ENCODE results near the gene TMEM240. TPM values are rescaled to one million over a fixed set of nuclear protein-coding genes. Genes with fewer than 3 reads are reported as not detected.

TMEM240 gene
- total and polyA plus RNA-seq, 9 of the 15 experiments (the other 6 are each of a cell fraction or from before 2014, with no cell fraction given): 0.24 to 2.0 (median 0.69) TPM; not detected in 5

DNA sequence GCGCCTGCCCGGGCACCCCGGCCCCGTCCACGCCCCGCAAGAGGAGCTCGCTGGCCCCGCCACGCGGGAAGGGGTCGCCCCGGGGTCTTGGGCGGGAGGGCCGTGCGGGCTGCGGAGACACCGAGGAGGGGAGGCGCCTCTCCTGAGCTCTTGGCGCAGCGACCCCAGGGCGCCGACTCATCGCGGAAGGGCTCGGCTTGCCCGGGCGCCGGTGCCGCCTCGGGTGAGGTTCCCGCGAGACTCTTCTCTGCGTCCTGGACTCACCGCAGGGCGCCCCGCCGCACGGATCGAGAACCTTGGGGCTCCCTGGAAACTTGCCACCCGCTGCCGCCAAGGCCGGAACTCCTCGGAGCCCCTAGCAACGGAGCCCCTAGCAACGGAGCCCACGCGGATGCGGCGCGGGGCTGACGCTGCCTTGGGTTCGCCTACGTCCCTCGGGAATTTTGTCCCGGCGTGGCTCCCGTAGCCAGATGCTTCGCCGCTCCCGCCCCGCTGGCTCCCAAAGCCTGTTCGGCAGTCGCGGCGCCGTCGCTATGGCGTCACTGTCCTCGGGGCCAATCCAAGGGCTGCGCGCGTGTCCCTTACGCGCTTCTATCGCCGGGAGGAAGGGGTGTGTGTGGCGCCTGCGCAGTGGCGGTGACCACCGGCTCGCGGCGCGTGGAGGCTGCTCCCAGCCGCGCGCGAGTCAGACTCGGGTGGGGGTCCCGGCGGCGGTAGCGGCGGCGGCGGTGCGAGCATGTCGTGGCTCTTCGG is 28.7 kb downstream of the TMEM240 start, which contains the start of gene ATAD3A (continued):
- TF ChIP-seq HNRNPL (IDR thresholded peaks at IDR 0.05; ENCODE audit: low read depth, low read length) (peak; percentile 85), SMARCB1 (IDR thresholded peaks at IDR 0.05; ENCODE audit: insufficient read length, low read depth) (no peak), ZNF224 (CRISPR knock-in tag; IDR thresholded peaks at IDR 0.05) (no peak), FOXJ2 (tag; IDR thresholded peaks at IDR 0.05) (no peak; the same call in 1 of the 2 replicates), GTF2A2 (tag; IDR thresholded peaks at IDR 0.05) (no peak), ZNF785 (CRISPR knock-in tag; IDR thresholded peaks at IDR 0.05) (no peak), XRCC3 (IDR thresholded peaks at IDR 0.05) (no peak), TEAD4 (IDR thresholded peaks at IDR 0.05; ENCODE audit: low read length) (no peak), TEAD4 (CRISPR knock-in tag; IDR thresholded peaks at IDR 0.05; ENCODE audit: borderline replicate concordance) (no peak)
- TF ChIP-seq, protein P1, sequence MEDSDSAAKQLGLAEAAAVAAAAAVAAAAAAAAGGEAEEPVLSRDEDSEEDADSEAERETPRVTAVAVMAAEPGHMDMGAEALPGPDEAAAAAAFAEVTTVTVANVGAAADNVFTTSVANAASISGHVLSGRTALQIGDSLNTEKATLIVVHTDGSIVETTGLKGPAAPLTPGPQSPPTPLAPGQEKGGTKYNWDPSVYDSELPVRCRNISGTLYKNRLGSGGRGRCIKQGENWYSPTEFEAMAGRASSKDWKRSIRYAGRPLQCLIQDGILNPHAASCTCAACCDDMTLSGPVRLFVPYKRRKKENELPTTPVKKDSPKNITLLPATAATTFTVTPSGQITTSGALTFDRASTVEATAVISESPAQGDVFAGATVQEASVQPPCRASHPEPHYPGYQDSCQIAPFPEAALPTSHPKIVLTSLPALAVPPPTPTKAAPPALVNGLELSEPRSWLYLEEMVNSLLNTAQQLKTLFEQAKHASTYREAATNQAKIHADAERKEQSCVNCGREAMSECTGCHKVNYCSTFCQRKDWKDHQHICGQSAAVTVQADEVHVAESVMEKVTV (CRISPR knock-in tag; IDR thresholded peaks at IDR 0.05): no peak
- TF ChIP-seq, protein P2, sequence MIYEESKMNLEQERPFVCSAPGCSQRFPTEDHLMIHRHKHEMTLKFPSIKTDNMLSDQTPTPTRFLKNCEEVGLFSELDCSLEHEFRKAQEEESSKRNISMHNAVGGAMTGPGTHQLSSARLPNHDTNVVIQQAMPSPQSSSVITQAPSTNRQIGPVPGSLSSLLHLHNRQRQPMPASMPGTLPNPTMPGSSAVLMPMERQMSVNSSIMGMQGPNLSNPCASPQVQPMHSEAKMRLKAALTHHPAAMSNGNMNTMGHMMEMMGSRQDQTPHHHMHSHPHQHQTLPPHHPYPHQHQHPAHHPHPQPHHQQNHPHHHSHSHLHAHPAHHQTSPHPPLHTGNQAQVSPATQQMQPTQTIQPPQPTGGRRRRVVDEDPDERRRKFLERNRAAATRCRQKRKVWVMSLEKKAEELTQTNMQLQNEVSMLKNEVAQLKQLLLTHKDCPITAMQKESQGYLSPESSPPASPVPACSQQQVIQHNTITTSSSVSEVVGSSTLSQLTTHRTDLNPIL (CRISPR knock-in tag; IDR thresholded peaks at IDR 0.05): no peak
- TF ChIP-seq, protein P3, sequence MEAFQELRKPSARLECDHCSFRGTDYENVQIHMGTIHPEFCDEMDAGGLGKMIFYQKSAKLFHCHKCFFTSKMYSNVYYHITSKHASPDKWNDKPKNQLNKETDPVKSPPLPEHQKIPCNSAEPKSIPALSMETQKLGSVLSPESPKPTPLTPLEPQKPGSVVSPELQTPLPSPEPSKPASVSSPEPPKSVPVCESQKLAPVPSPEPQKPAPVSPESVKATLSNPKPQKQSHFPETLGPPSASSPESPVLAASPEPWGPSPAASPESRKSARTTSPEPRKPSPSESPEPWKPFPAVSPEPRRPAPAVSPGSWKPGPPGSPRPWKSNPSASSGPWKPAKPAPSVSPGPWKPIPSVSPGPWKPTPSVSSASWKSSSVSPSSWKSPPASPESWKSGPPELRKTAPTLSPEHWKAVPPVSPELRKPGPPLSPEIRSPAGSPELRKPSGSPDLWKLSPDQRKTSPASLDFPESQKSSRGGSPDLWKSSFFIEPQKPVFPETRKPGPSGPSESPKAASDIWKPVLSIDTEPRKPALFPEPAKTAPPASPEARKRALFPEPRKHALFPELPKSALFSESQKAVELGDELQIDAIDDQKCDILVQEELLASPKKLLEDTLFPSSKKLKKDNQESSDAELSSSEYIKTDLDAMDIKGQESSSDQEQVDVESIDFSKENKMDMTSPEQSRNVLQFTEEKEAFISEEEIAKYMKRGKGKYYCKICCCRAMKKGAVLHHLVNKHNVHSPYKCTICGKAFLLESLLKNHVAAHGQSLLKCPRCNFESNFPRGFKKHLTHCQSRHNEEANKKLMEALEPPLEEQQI (IDR thresholded peaks at IDR 0.05): no peak
- TF ChIP-seq, protein P4, sequence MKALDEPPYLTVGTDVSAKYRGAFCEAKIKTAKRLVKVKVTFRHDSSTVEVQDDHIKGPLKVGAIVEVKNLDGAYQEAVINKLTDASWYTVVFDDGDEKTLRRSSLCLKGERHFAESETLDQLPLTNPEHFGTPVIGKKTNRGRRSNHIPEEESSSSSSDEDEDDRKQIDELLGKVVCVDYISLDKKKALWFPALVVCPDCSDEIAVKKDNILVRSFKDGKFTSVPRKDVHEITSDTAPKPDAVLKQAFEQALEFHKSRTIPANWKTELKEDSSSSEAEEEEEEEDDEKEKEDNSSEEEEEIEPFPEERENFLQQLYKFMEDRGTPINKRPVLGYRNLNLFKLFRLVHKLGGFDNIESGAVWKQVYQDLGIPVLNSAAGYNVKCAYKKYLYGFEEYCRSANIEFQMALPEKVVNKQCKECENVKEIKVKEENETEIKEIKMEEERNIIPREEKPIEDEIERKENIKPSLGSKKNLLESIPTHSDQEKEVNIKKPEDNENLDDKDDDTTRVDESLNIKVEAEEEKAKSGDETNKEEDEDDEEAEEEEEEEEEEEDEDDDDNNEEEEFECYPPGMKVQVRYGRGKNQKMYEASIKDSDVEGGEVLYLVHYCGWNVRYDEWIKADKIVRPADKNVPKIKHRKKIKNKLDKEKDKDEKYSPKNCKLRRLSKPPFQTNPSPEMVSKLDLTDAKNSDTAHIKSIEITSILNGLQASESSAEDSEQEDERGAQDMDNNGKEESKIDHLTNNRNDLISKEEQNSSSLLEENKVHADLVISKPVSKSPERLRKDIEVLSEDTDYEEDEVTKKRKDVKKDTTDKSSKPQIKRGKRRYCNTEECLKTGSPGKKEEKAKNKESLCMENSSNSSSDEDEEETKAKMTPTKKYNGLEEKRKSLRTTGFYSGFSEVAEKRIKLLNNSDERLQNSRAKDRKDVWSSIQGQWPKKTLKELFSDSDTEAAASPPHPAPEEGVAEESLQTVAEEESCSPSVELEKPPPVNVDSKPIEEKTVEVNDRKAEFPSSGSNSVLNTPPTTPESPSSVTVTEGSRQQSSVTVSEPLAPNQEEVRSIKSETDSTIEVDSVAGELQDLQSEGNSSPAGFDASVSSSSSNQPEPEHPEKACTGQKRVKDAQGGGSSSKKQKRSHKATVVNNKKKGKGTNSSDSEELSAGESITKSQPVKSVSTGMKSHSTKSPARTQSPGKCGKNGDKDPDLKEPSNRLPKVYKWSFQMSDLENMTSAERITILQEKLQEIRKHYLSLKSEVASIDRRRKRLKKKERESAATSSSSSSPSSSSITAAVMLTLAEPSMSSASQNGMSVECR (CRISPR knock-in tag; IDR thresholded peaks at IDR 0.05): peak; percentile 97
- TF ChIP-seq, protein P5, sequence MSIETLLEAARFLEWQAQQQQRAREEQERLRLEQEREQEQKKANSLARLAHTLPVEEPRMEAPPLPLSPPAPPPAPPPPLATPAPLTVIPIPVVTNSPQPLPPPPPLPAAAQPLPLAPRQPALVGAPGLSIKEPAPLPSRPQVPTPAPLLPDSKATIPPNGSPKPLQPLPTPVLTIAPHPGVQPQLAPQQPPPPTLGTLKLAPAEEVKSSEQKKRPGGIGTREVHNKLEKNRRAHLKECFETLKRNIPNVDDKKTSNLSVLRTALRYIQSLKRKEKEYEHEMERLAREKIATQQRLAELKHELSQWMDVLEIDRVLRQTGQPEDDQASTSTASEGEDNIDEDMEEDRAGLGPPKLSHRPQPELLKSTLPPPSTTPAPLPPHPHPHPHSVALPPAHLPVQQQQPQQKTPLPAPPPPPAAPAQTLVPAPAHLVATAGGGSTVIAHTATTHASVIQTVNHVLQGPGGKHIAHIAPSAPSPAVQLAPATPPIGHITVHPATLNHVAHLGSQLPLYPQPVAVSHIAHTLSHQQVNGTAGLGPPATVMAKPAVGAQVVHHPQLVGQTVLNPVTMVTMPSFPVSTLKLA (conservative IDR thresholded peaks at IDR 0.05): peak; percentile 96 to 98
